ENCODE measurements around the gene ARID5B.
"Not testable (repeated sequence)": the region's sequence is repeated elsewhere in the genome, so short reads cannot be mapped to it uniquely, and the experiment has no call there.

ARID5B gene

GRCh38 chr10:62016623-62017490, 115.4 kb downstream of the ARID5B start:
- DNase-seq (ENCODE audit: low read depth), result no peak

- no peak for DNase-seq (ENCODE audit: low read depth)
Measured at GRCh38 chr10:62017491-62017870, 116.0 kb downstream of the ARID5B start.

- no peak for DNase-seq (ENCODE audit: low read depth)
Measured at GRCh38 chr10:62018131-62018911, 116.8 kb downstream of the ARID5B start.

GRCh38 chr10:62019013-62019684, 117.7 kb downstream of the ARID5B start:
- DNase-seq (ENCODE audit: low read depth), result no peak

GRCh38 chr10:62019685-62020359, 118.3 kb downstream of the ARID5B start:
- DNase-seq (ENCODE audit: low read depth), result no peak

- DNase-seq (ENCODE audit: low read depth), result no peak
Measured at GRCh38 chr10:62021128-62021665, 119.7 kb downstream of the ARID5B start.

- no peak for DNase-seq (ENCODE audit: low read depth)
Measured at GRCh38 chr10:62021978-62022802, 120.7 kb downstream of the ARID5B start.

GRCh38 chr10:62022830-62023229, 121.3 kb downstream of the ARID5B start:
- DNase-seq (ENCODE audit: low read depth), result no peak

GRCh38 chr10:62023329-62023728, 121.8 kb downstream of the ARID5B start:
- no peak for DNase-seq (ENCODE audit: low read depth)

GRCh38 chr10:62024026-62024701, 122.7 kb downstream of the ARID5B start:
- no peak for DNase-seq (ENCODE audit: low read depth)

- no peak for DNase-seq (ENCODE audit: low read depth)
Measured at GRCh38 chr10:62025134-62025794, 123.8 kb downstream of the ARID5B start.

GRCh38 chr10:62025901-62026879, 124.7 kb downstream of the ARID5B start:
- DNase-seq (ENCODE audit: low read depth), result no peak

- no peak for DNase-seq (ENCODE audit: low read depth)
Measured at GRCh38 chr10:62027841-62028501, 126.5 kb downstream of the ARID5B start.

- DNase-seq (ENCODE audit: low read depth), result not testable (repeated sequence)
Measured at GRCh38 chr10:62028502-62028842, 127.0 kb downstream of the ARID5B start.

GRCh38 chr10:62029401-62029800, 127.9 kb downstream of the ARID5B start:
- no peak for DNase-seq (ENCODE audit: low read depth)

GRCh38 chr10:62031507-62031906, 130.0 kb downstream of the ARID5B start:
- DNase-seq (ENCODE audit: low read depth), result no peak

- no peak for DNase-seq (ENCODE audit: low read depth)
Measured at GRCh38 chr10:62033125-62033524, 131.6 kb downstream of the ARID5B start.

- no peak for DNase-seq (ENCODE audit: low read depth)
Measured at GRCh38 chr10:62034096-62034640, 132.7 kb downstream of the ARID5B start.
